ENCODE data around the gene RNF212.

RNF212 gene

GRCh38 chr4:1029529-1029928 lies 83.8 kb downstream of the RNF212 start:
- no peaks in the 10 kb centered on the region for H3K4me1 ChIP-seq (ENCODE audit: control insufficient read depth in 1 of 2, insufficient read depth in 1 of 2, low read depth in 1 of 2, low read length in 1 of 2)
- peaks cover 19% of the 10 kb centered on the region for H3K27me3 ChIP-seq
- H3K36me3 ChIP-seq, result no peaks in the 10 kb centered on the region
- H3K9me3 ChIP-seq, result no peaks in the 10 kb centered on the region
- no peak overlapping the region for H3K4me3 ChIP-seq (ENCODE audit: low read depth in 1 of 2, low read length in 1 of 2)
- TF ChIP-seq CTCF (IDR thresholded peaks at IDR 0.05), result no peak
- no peak overlapping the region for H3K27ac ChIP-seq

GRCh38 chr4:1028574-1029220 lies 84.7 kb downstream of the RNF212 start:
- no peaks in the 10 kb centered on the region for H3K4me1 ChIP-seq (ENCODE audit: control insufficient read depth in 1 of 2, insufficient read depth in 1 of 2, low read depth in 1 of 2, low read length in 1 of 2)
- H3K9me3 ChIP-seq, result no peaks in the 10 kb centered on the region
- TF ChIP-seq CTCF (IDR thresholded peaks at IDR 0.05), result no peak
- H3K4me3 ChIP-seq (ENCODE audit: low read depth in 1 of 2, low read length in 1 of 2), result no peak overlapping the region
- no peak overlapping the region for H3K27ac ChIP-seq
- H3K36me3 ChIP-seq, result no peaks in the 10 kb centered on the region
- H3K27me3 ChIP-seq, result peaks cover 19% of the 10 kb centered on the region

DNA sequence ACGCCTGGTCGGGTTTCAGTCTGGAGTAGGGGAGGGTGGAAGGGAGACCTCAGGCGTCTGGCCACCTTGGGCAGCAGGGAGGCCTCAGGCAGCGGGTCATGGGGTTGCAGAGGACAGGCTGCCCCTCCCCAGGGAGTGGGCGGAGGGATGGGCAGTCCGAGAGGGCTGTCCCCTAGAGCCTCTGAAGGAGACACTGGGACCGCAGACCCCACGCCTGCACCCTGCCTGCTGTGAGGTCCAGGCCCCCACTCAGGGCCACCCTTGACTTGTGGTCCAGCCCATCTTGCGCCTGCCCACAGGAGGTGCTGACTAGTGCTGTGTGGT lies 85.5 kb downstream of the RNF212 start:
- Histone ChIP-seq H3K4me3 (ENCODE audit: low read depth in 1 of 2, low read length in 1 of 2) (no peak overlapping the region), H3K27me3 (peaks cover 18% of the 10 kb centered on the region), H3K27ac (no peak overlapping the region), H3K9me3 (no peaks in the 10 kb centered on the region), H3K4me1 (ENCODE audit: control insufficient read depth in 1 of 2, insufficient read depth in 1 of 2, low read depth in 1 of 2, low read length in 1 of 2) (no peaks in the 10 kb centered on the region), H3K36me3 (no peaks in the 10 kb centered on the region)
- TF ChIP-seq CTCF (IDR thresholded peaks at IDR 0.05), result no peak

- Histone ChIP-seq H3K27me3 (peaks cover 13% of the 10 kb centered on the region), H3K4me3 (ENCODE audit: low read depth in 1 of 2, low read length in 1 of 2) (no peak overlapping the region), H3K9me3 (no peaks in the 10 kb centered on the region), H3K36me3 (no peaks in the 10 kb centered on the region), H3K4me1 (ENCODE audit: control insufficient read depth in 1 of 2, insufficient read depth in 1 of 2, low read depth in 1 of 2, low read length in 1 of 2) (no peaks in the 10 kb centered on the region), H3K27ac (no peak overlapping the region)
- no peak for TF ChIP-seq CTCF (IDR thresholded peaks at IDR 0.05)
These were observed 86.0 kb downstream of the RNF212 start for GRCh38 chr4:1027219-1027914.

DNA sequence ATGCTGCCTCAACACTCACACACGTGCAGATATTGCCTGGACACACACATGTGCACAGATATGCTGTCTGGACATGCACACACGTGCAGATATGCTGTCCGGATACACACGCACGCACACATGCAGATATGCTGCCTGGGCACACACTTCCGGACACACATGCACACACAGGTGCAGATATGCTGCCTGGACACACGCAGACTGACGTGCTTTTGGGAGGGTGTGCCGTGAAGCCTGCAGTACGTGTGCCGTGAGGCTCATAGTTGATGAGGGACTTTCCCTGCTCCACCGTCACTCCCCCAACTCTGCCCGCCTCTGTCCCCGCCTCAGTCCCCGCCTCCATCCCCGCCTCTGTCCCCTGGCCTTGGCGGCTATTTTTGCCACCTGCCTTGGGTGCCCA lies 87.2 kb downstream of the RNF212 start:
- Histone ChIP-seq H3K27ac (no peak overlapping the region), H3K27me3 (no peaks in the 10 kb centered on the region)

More for the DNA sequence above, 87.2 kb downstream of the RNF212 start:
- no peaks in the 10 kb centered on the region for H3K4me1 ChIP-seq (ENCODE audit: control insufficient read depth in 1 of 2, insufficient read depth in 1 of 2, low read depth in 1 of 2, low read length in 1 of 2)
- H3K9me3 ChIP-seq, result no peaks in the 10 kb centered on the region
- H3K4me3 ChIP-seq (ENCODE audit: low read depth in 1 of 2, low read length in 1 of 2), result no peak overlapping the region
- H3K36me3 ChIP-seq, result no peaks in the 10 kb centered on the region
- TF ChIP-seq CTCF (IDR thresholded peaks at IDR 0.05), result no peak

Data from neutrophil (primary cell).